HFFc6 (cell line): ENCODE results near the gene GPR148. TPM values are rescaled to one million over a fixed set of nuclear protein-coding genes. Genes with fewer than 3 reads are reported as not detected.

ENCODE experiments used
- DNase-seq: peaks from one replicate; pipeline ENCODE4 v3.0.0-alpha.2; 2018
- H3K27ac Mint-ChIP-seq: 2 replicates; pipeline ENCODE4 v1.8.0; 2020; ENCODE audit warnings: mild to moderate bottlenecking, mixed read lengths
- H3K27me3 Mint-ChIP-seq: 2 replicates; pipeline ENCODE4 v1.8.0; 2021; ENCODE audit warnings: mild to moderate bottlenecking, moderate library complexity, mixed read lengths; ENCODE audit not compliant: insufficient read depth
- H3K36me3 Mint-ChIP-seq: 2 replicates; pipeline ENCODE4 v1.8.0; 2021; ENCODE audit warnings: low read depth, mixed read lengths
- H3K4me1 Mint-ChIP-seq: 2 replicates; pipeline ENCODE4 v1.8.0; 2020; ENCODE audit warnings: low read depth, mixed read lengths
- H3K4me3 Mint-ChIP-seq: 2 replicates; pipeline ENCODE4 v1.8.0; 2020; ENCODE audit warnings: mild to moderate bottlenecking, moderate library complexity, mixed read lengths
- H3K9me3 Mint-ChIP-seq: 2 replicates; pipeline ENCODE4 v1.8.0; 2020; ENCODE audit warnings: mild to moderate bottlenecking, mixed read lengths
- CTCF ChIP-seq: fragments of 200-600 bp; sonication (generic); IDR thresholded peaks from 2 replicates; pipeline ENCODE4 v1.5.0; 2021; ENCODE audit warnings: antibody characterized with exemption, mild to moderate bottlenecking
- total RNA-seq, 6 experiments: library from RNA; stranded (reverse); fragmentation: NEBNext Ultra II Directional; extraction: Animal tissue kit (Norgen Biotek cat#: 25700); gene quantifications; 2 replicates in 1 of 6; 3 replicates in 5 of 6; pipeline ENCODE4 v1.2.3, GENCODE V29; 2021

The GPR148 gene
- total RNA-seq, 6 experiments from 2014 or later = not detected

DNA sequence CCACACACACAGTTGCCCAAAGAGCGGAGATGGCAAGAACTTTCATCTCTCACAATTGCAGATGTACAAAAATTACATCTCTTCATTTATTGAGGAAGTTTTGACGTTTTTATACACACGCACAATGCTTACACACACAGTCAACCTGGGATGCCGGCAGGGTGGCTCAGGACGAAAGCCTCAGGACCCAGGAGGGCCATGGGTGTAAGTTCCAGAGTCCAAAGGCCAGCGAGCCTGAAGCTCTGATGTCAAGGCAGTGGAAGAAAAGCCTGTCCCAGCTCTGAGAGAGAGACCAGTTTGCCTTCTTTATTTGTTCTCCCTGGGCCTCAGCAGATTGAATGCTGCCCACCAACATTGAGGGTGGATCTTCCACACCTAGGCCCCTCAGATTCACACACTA is 36.6 kb downstream of the GPR148 start:
- Mint-ChIP-seq H3K27me3 (peaks cover 4% of the 10 kb centered on the region), H3K9me3 (peaks cover 28% of the 10 kb centered on the region), H3K27ac (no peak overlapping the region), H3K4me3 (no peak overlapping the region), H3K36me3 (no peaks in the 10 kb centered on the region), H3K4me1 (no peaks in the 10 kb centered on the region)
- TF ChIP-seq CTCF = no peak
- DNase-seq = no peak

DNA sequence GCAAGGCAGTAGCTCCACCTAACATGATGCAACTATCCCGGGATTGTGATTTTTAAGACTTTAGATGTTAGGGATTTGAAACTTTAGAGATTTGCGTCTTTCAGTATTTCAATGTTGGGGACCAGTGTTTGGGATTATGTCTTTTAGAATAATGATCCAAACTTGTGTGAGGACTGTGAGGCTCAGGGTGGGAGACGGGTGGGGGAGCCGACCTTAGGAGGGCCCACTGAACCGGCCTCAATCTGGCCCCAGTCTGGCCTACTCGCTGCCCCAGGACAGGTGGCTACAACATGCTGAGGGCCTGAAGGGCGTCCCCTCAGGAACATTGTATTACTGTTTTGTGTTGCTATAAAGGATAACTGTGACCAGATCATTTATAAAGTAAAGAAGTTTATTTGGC is 37.2 kb downstream of the GPR148 start:
- no peak for DNase-seq
- Mint-ChIP-seq H3K9me3 (peaks cover 23% of the 10 kb centered on the region), H3K27me3 (peaks cover 4% of the 10 kb centered on the region), H3K36me3 (no peaks in the 10 kb centered on the region), H3K27ac (no peak overlapping the region), H3K4me3 (no peak overlapping the region), H3K4me1 (no peaks in the 10 kb centered on the region)
- TF ChIP-seq CTCF = no peak

GRCh38 chr2:130766711-130767407 is 38.0 kb downstream of the GPR148 start:
- no peak overlapping the region for H3K4me3 Mint-ChIP-seq
- no peak overlapping the region for H3K27ac Mint-ChIP-seq
- no peak for TF ChIP-seq CTCF
- H3K9me3 Mint-ChIP-seq = peaks cover 15% of the 10 kb centered on the region
- no peaks in the 10 kb centered on the region for H3K36me3 Mint-ChIP-seq
- no peak for DNase-seq
- peaks cover 4% of the 10 kb centered on the region; the same call in 1 of the 2 replicates for H3K27me3 Mint-ChIP-seq
- no peaks in the 10 kb centered on the region for H3K4me1 Mint-ChIP-seq

- H3K36me3 Mint-ChIP-seq = no peaks in the 10 kb centered on the region
- H3K9me3 Mint-ChIP-seq = peaks cover 16% of the 10 kb centered on the region
- no peak for TF ChIP-seq CTCF
Measured at GRCh38 chr2:130767408-130767775, 38.5 kb downstream of the GPR148 start.

DNA sequence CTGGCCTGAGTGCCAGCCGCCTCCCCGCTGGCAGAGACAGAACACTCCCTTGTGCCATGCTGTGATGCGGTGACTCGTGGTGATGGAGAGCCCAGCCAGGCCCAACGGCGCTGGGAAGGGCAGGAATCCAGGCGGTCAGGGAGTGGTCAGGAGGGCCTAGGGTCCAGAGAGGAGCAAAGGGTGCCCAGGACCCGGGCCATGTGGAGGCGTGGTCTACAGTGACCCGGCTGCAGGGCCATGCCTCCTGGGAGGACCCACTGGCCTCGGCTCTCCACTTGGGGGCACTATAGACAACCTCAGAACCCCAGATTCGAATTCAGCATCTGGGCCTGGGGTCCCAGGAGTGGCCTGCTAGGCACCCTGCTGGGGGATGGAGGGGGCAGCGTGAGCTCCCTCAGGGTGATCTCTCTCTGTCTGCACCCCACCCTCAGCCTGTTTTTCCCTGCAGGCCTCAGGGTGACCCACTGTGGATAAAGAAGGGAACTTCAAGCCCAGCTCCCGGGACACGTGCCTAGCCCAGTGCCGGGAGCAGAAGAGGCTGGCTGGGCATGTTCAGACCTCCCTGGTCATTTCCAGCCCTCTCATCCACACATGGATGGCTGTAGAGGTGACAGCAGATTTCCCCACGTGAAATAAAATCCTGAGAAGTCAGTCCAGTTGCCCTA is 39.5 kb downstream of the GPR148 start:
- no peaks in the 10 kb centered on the region for H3K36me3 Mint-ChIP-seq
- peaks cover 22% of the 10 kb centered on the region for H3K9me3 Mint-ChIP-seq
- H3K4me3 Mint-ChIP-seq = no peak overlapping the region
- no peak overlapping the region for H3K27ac Mint-ChIP-seq
- no peak for TF ChIP-seq CTCF
- DNase-seq = no peak
- peaks cover 4% of the 10 kb centered on the region; the same call in 1 of the 2 replicates for H3K27me3 Mint-ChIP-seq
- no peaks in the 10 kb centered on the region for H3K4me1 Mint-ChIP-seq

More at GRCh38 chr2:130767408-130767775, 38.5 kb downstream of the GPR148 start:
- no peak for DNase-seq
- Mint-ChIP-seq H3K27me3 (peaks cover 4% of the 10 kb centered on the region; the same call in 1 of the 2 replicates), H3K27ac (no peak overlapping the region), H3K4me1 (no peaks in the 10 kb centered on the region), H3K4me3 (no peak overlapping the region)
